Measurements from ENCODE around the gene ANO5.

ANO5 gene

GRCh38 chr11:22192642-22193347 lies at the start of gene ANO5:
TSS of gene ANO5 (plus strand) at chr11:22193085. CDS start at chr11:22193493, 408 bp downstream.
- Histone ChIP-seq H3K4me3 (ENCODE audit: low read length) (no peak within 1 kb of the TSS), H3K9me3 (ENCODE audit: insufficient read depth, low read length) (no peaks in the 10 kb centered on the region), H3K79me2 (ENCODE audit: low read length) (no peaks in the 10 kb centered on the region), H3K27ac (ENCODE audit: low read length) (no peak within 1 kb of the TSS), H3K4me1 (ENCODE audit: low read length) (peaks cover 10% of the 10 kb centered on the region; the same call in 1 of the 2 replicates), H3K27me3 (ENCODE audit: low read depth, low read length) (no peaks in the 10 kb centered on the region), H3K4me2 (ENCODE audit: low read length) (no peak within 1 kb of the TSS), H3K9ac (ENCODE audit: low read length) (no peak within 1 kb of the TSS), H3K36me3 (replicated peaks; ENCODE audit: low read depth, low read length) (no peaks in the 10 kb centered on the region), H2AFZ (ENCODE audit: low read depth, low read length) (no peak within 1 kb of the TSS), H4K20me1 (ENCODE audit: insufficient read depth, low read length) (no peaks in the 10 kb centered on the region)
- no peak for TF ChIP-seq CTCF (IDR thresholded peaks at IDR 0.05; ENCODE audit: low read depth, low read length)
- no peak for TF ChIP-seq EZH2phosphoT487 (IDR thresholded peaks at IDR 0.05; ENCODE audit: low read depth)

GRCh38 chr11:22151649-22152197 lies 41.2 kb upstream of the ANO5 start:
- Histone ChIP-seq H3K4me2 (ENCODE audit: low read length) (no peak overlapping the region), H3K79me2 (ENCODE audit: low read length) (no peaks in the 10 kb centered on the region), H2AFZ (ENCODE audit: low read depth, low read length) (no peak overlapping the region), H3K27ac (ENCODE audit: low read length) (no peak overlapping the region), H3K4me3 (ENCODE audit: low read length) (no peak overlapping the region), H3K4me1 (ENCODE audit: low read length) (peaks cover 4% of the 10 kb centered on the region; the same call in 1 of the 2 replicates), H3K36me3 (replicated peaks; ENCODE audit: low read depth, low read length) (no peaks in the 10 kb centered on the region), H3K27me3 (ENCODE audit: low read depth, low read length) (no peaks in the 10 kb centered on the region), H4K20me1 (ENCODE audit: insufficient read depth, low read length) (no peaks in the 10 kb centered on the region), H3K9ac (ENCODE audit: low read length) (no peak overlapping the region), H3K9me3 (ENCODE audit: insufficient read depth, low read length) (no peaks in the 10 kb centered on the region)
- no peak for TF ChIP-seq CTCF (IDR thresholded peaks at IDR 0.05; ENCODE audit: low read depth, low read length)
- TF ChIP-seq EZH2phosphoT487 (IDR thresholded peaks at IDR 0.05; ENCODE audit: low read depth) = no peak

GRCh38 chr11:22157531-22157930 lies 35.4 kb upstream of the ANO5 start:
- no peak overlapping the region for H3K4me2 ChIP-seq (ENCODE audit: low read length)
- H3K9ac ChIP-seq (ENCODE audit: low read length) = no peak overlapping the region
- no peaks in the 10 kb centered on the region for H4K20me1 ChIP-seq (ENCODE audit: insufficient read depth, low read length)
- H3K27me3 ChIP-seq (ENCODE audit: low read depth, low read length) = no peaks in the 10 kb centered on the region
- H3K4me3 ChIP-seq (ENCODE audit: low read length) = no peak overlapping the region
- H3K27ac ChIP-seq (ENCODE audit: low read length) = no peak overlapping the region
- H3K36me3 ChIP-seq (replicated peaks; ENCODE audit: low read depth, low read length) = no peaks in the 10 kb centered on the region
- H2AFZ ChIP-seq (ENCODE audit: low read depth, low read length) = no peak overlapping the region
- no peaks in the 10 kb centered on the region for H3K9me3 ChIP-seq (ENCODE audit: insufficient read depth, low read length)
- TF ChIP-seq EZH2phosphoT487 (IDR thresholded peaks at IDR 0.05; ENCODE audit: low read depth) = no peak
- no peak for TF ChIP-seq CTCF (IDR thresholded peaks at IDR 0.05; ENCODE audit: low read depth, low read length)
- peaks cover 4% of the 10 kb centered on the region; the same call in 1 of the 2 replicates for H3K4me1 ChIP-seq (ENCODE audit: low read length)
- H3K79me2 ChIP-seq (ENCODE audit: low read length) = no peaks in the 10 kb centered on the region

- Histone ChIP-seq H3K9ac (ENCODE audit: low read length) (no peak overlapping the region), H3K27me3 (ENCODE audit: low read depth, low read length) (peaks cover 5% of the 10 kb centered on the region), H3K79me2 (ENCODE audit: low read length) (no peaks in the 10 kb centered on the region), H3K9me3 (ENCODE audit: insufficient read depth, low read length) (no peaks in the 10 kb centered on the region), H3K27ac (ENCODE audit: low read length) (no peak overlapping the region), H4K20me1 (ENCODE audit: insufficient read depth, low read length) (no peaks in the 10 kb centered on the region), H3K4me2 (ENCODE audit: low read length) (no peak overlapping the region), H3K4me3 (ENCODE audit: low read length) (no peak overlapping the region), H3K4me1 (ENCODE audit: low read length) (0 out of 2 replicates have a peak, but pooled peaks cover 8% of the 10 kb centered on the region), H2AFZ (ENCODE audit: low read depth, low read length) (no peak overlapping the region), H3K36me3 (replicated peaks; ENCODE audit: low read depth, low read length) (no peaks in the 10 kb centered on the region)
- no peak for TF ChIP-seq EZH2phosphoT487 (IDR thresholded peaks at IDR 0.05; ENCODE audit: low read depth)
- no peak for TF ChIP-seq CTCF (IDR thresholded peaks at IDR 0.05; ENCODE audit: low read depth, low read length)
Observed at GRCh38 chr11:22161489-22161888, 31.4 kb upstream of the ANO5 start.
